Activated T-cell treated with anti-CD3 and anti-CD28 coated beads, Interleukin-2, amount 50 U/mL, for 48 hours (primary cell): ENCODE results near the gene MAP7D3.
"Not testable (repeated sequence)": the region's sequence is repeated elsewhere in the genome, so short reads cannot be mapped to it uniquely, and the experiment has no call there.

Experiments
- DNase-seq, 2 experiments: peaks; one replicate each; pipeline ENCODE4 v3.0.0-alpha.2; 2020

MAP7D3 gene

GRCh38 chrX:136246201-136246600 lies 5.0 kb downstream of the MAP7D3 start:
- no peak for DNase-seq

GRCh38 chrX:136237849-136238248 lies 13.4 kb downstream of the MAP7D3 start:
- DNase-seq: not testable (repeated sequence)

- no peak for DNase-seq
Observed at GRCh38 chrX:136237074-136237473, 14.1 kb downstream of the MAP7D3 start.

GRCh38 chrX:136228839-136229207 lies 22.4 kb downstream of the MAP7D3 start:
- DNase-seq: no peak

GRCh38 chrX:136227948-136228838 lies 23.0 kb downstream of the MAP7D3 start:
- no peak for DNase-seq

- no peak for DNase-seq
Observed at GRCh38 chrX:136227074-136227473, 24.1 kb downstream of the MAP7D3 start.

GRCh38 chrX:136221851-136222513 lies 29.2 kb downstream of the MAP7D3 start:
- no peak for DNase-seq

GRCh38 chrX:136220951-136221350 lies 30.2 kb downstream of the MAP7D3 start:
- DNase-seq: no peak

GRCh38 chrX:136220540-136220939 lies 30.7 kb downstream of the MAP7D3 start:
- no peak for DNase-seq

GRCh38 chrX:136219893-136220292 lies 31.3 kb downstream of the MAP7D3 start:
- no peak for DNase-seq

GRCh38 chrX:136215559-136215958 lies 35.6 kb downstream of the MAP7D3 start:
- DNase-seq: no peak

- no peak for DNase-seq
Observed at GRCh38 chrX:136214551-136214950, 36.6 kb downstream of the MAP7D3 start.

GRCh38 chrX:136212557-136213111 lies 38.6 kb downstream of the MAP7D3 start:
- DNase-seq: no peak

- no peak for DNase-seq
Observed at GRCh38 chrX:136211766-136212556, 39.2 kb downstream of the MAP7D3 start.

GRCh38 chrX:136210806-136211205 lies 40.4 kb downstream of the MAP7D3 start:
- DNase-seq: no peak

GRCh38 chrX:136210243-136210642 lies 41.0 kb downstream of the MAP7D3 start:
- no peak for DNase-seq

- DNase-seq: no peak
Observed at GRCh38 chrX:136209751-136210150, 41.4 kb downstream of the MAP7D3 start.

- peak; percentile 41 to 45 for DNase-seq
Observed at GRCh38 chrX:136209016-136209738, 42.0 kb downstream of the MAP7D3 start.

- no peak for DNase-seq
Observed at GRCh38 chrX:136207546-136207945, 43.7 kb downstream of the MAP7D3 start.

- no peak for DNase-seq
Observed at GRCh38 chrX:136206916-136207315, 44.3 kb downstream of the MAP7D3 start.

GRCh38 chrX:136205882-136206380 lies 45.3 kb downstream of the MAP7D3 start:
- no peak for DNase-seq

- no peak for DNase-seq
Observed at GRCh38 chrX:136204571-136204970, 46.6 kb downstream of the MAP7D3 start.
